Adrenal gland (tissue), 12 donors: ENCODE results near the gene SLC41A1. TPM values are rescaled to one million over a fixed set of nuclear protein-coding genes. Genes with fewer than 3 reads are reported as not detected.

Experiments
- DNase-seq, 7 donors: peaks; one replicate each; pipeline ENCODE4 v3.0.0-alpha.2; 2019 to 2020
- H3K27ac ChIP-seq, 5 donors: fragments of 200-600 bp; sonication (generic) in 4 of 5; 1 replicate in 3 of 5; 2 replicates in 2 of 5; pipeline versions ENCODE4 v1.5.1 to v1.8.0; 2016 to 2020; ENCODE audit warnings: mild to moderate bottlenecking in 1 of 5
- H3K27me3 ChIP-seq: fragments of 200-600 bp; 2 replicates; pipeline ENCODE4 v1.8.0; 2021
- H3K36me3 ChIP-seq, 2 donors: fragments of 200-600 bp; replicated peaks in 1 of 2; 1 replicate in 1 of 2; 2 replicates in 1 of 2; pipeline versions ENCODE4 v1.5.1 to v1.8.0; 2018 to 2022
- H3K4me1 ChIP-seq, 2 donors: fragments of 200-600 bp; replicated peaks in 1 of 2; 1 replicate in 1 of 2; 2 replicates in 1 of 2; pipeline versions ENCODE4 v1.5.1 to v1.8.0; 2018 to 2021
- H3K4me3 ChIP-seq, 4 donors: fragments of 200-600 bp; sonication (generic) in 3 of 4; one replicate each; pipeline ENCODE4 v1.5.1; 2016 to 2018
- H3K9me3 ChIP-seq, 3 donors: fragments of 200-600 bp; sonication (generic) in 1 of 3; replicated peaks in 1 of 3; 1 replicate in 2 of 3; 2 replicates in 1 of 3; pipeline versions ENCODE4 v1.5.1 to v1.8.0; 2016 to 2021
- POLR2A ChIP-seq, 2 donors: fragments of 450-650 bp; IDR thresholded peaks; one replicate each; pipeline ENCODE4 v1.6.1; 2017; ENCODE audit warnings: antibody characterized with exemption in 2 of 2, mild to moderate bottlenecking in 2 of 2, moderate library complexity in 1 of 2
- WGBS, 4 donors: extraction: QIAGEN DNeasy Blood & Tissue Kit in 2 of 4; methylation state at CpG; one replicate each; pipeline versions ENCODE4 v1.1.5 to v1.1.7; 2013 to 2017; 5-methylcytosine and 5-hydroxymethylcytosine counted together
- intact Hi-C, 2 donors: fragments of 100-400 bp; cut with DNase I; formaldehyde crosslinking; loops; one replicate each; pipeline versions ENCODE4 v1.14.1 to v1.15.0; 2022 to 2023
- polyA plus RNA-seq, 3 donors: library from polyadenylated mRNA; stranded (reverse); fragments of 200-250 nt in 2 of 3; fragments of 350-450 nt in 1 of 3; fragmentation: Illumina TruSeq in 1 of 3; extraction: RNeasy Lipid Tissue Mini Kit (QIAGEN cat#74804) in 1 of 3; gene quantifications; one replicate each; pipeline ENCODE4 v1.2.3, GENCODE V29; 2013 to 2014
- total RNA-seq, 9 donors: library from RNA; depleted of rRNA in 4 of 9; stranded (reverse); fragments of >200 nt in 4 of 9; fragments of 120-200 nt in 1 of 9; fragmentation: NEBNext Ultra II Directional in 1 of 9; extraction: Animal tissue kit (Norgen Biotek cat#: 25700) in 1 of 9; gene quantifications; one replicate each; pipeline versions ENCODE4 v1.1.0 to v1.2.4, GENCODE V29; 2013 to 2023
- TF ChIP-seq, protein P1 (sequence below), 6 experiments: fragments of 450-650 bp in 4 of 6; fragments of 200-600 bp in 2 of 6; sonication (generic) in 1 of 6; IDR thresholded peaks; 1 replicate in 5 of 6; 2 replicates in 1 of 6; pipeline versions ENCODE4 v1.5.1 to v1.8.0; 2016 to 2021; ENCODE audit warnings: antibody characterized with exemption in 6 of 6, mild to moderate bottlenecking in 2 of 6, moderate library complexity in 1 of 6
- donor health status: healthy with polysubstance abuse.
- donor health status: Bipolar disorder and iron deficiency.
- donor health status: DM: yes; HTN: yes; CAD: no.
- donor health status: DM: no; HTN: no; CAD: no.
- donor health status: DM: no; HTN: no; CAD: no.
- donor health status: DM: yes; HTN: yes; CAD: no.

Gene SLC41A1
- total and polyA plus RNA-seq, 12 donors: 8.9 to 143 (median 34.0) TPM

DNA sequence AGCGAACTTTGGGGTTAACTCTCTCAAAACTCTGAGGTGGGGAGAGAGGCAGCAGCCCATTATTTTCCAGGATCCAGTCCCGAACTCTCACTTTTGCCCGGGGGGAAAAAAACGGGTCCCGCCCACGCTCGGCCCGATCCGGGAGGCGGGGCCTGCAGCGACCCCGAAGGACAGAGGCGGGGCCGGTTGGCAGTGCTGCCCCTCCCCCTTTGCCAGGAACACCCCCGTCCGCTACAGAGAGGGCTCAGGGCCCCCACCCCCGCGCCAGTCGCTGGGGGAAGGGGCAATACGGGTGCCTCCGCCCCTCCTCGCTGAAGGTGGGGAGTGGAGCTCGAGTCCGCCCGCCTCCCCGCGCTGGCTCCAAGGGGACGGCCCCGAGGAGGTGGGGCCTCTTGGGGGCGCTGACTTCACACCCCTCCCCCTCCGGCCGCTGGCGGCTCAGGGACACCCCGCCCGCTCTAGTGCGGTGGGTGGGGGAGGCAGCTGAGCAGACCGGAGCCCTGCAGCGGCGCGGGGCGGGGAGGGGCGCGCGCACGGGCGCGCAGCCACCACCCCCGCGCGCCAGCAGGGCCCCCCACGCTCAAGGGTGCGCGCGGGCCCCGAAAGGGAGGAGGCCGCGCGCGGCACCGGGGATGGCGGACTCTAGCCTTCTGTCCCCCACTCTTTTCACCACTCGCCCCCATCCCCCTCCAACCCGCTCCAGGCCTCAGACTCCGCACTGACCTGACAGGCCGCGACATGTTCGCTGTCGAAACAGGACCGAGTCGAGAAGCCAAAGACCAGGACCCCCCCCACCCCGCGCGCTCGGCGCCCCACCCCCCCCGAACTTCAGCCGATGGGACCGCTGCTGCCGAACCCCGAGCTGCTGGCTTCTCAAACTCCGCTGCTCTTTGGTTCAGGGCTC, 63.5 kb downstream of the SLC41A1 start:
- Histone ChIP-seq H3K4me3 (peak overlapping the region; percentile 6 to 95 (median 35)), H3K4me1 (peaks cover 17 to 27% of the 10 kb centered on the region in 2 donors), H3K36me3 (no peaks in the 10 kb centered on the region), H3K9me3 (no peaks in the 10 kb centered on the region), H3K27ac (peak overlapping the region; percentile 48 to 100 (median 95)), H3K27me3 (no peaks in the 10 kb centered on the region)
- WGBS, 4 donors: 0 to 1% (median 0%) methylated on average over 1 to 81 of the region's 81 CpGs
- TF ChIP-seq, protein P1, sequence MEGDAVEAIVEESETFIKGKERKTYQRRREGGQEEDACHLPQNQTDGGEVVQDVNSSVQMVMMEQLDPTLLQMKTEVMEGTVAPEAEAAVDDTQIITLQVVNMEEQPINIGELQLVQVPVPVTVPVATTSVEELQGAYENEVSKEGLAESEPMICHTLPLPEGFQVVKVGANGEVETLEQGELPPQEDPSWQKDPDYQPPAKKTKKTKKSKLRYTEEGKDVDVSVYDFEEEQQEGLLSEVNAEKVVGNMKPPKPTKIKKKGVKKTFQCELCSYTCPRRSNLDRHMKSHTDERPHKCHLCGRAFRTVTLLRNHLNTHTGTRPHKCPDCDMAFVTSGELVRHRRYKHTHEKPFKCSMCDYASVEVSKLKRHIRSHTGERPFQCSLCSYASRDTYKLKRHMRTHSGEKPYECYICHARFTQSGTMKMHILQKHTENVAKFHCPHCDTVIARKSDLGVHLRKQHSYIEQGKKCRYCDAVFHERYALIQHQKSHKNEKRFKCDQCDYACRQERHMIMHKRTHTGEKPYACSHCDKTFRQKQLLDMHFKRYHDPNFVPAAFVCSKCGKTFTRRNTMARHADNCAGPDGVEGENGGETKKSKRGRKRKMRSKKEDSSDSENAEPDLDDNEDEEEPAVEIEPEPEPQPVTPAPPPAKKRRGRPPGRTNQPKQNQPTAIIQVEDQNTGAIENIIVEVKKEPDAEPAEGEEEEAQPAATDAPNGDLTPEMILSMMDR (IDR thresholded peaks at IDR 0.05): peak in 1 of 6 experiments; percentile 7
- peak; percentile 26 to 90 for TF ChIP-seq POLR2A (IDR thresholded peaks at IDR 0.05)
- DNase-seq: peak; percentile 95 to 96 (median 96)
- intact Hi-C loops: no loop called here

DNA sequence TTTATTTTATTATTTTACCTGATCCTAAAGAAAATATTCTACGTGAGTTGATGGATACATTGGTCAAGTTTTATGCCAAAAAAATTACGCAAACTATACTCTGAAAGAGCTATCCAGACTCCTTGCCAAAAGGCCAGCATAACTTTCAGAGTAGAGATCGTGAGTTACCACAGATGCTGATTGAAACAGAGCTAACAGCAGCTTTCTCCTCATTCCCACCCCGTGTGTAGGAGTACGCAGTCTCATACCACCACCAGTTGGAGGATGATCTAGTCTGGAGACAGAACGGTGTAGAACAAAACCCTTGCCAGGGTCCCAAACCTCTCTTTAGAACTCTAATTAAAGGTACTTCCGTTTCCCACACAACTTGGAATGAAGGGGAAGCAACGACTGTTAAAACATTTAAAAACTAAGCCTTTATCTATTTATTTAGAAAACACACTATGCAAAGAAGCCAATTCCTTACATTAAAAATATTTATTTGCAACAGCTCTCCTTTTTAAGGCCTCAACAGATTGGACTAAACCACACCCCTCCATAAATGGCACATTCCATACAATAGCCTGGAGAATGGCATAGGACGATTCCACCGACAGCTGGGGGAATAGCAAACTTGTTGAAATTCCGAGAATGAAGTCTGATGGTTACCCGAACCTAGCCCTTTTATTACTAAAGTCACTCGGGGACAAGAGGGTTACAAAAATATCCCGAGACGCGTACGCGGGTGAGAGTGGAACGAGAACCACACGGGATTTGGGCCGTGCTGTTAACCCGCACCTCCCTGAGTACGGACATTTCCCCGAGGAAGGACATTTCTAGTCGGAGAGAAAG, 64.4 kb downstream of the SLC41A1 start:
- DNase-seq: peak in 6 of 7 donors; percentile 34 to 87 (median 44)
- 1 to 2% (median 1%) methylated on average over 14 to 25 of the region's 25 CpGs for WGBS, 4 donors
- intact Hi-C loops: no loop called here

DNA sequence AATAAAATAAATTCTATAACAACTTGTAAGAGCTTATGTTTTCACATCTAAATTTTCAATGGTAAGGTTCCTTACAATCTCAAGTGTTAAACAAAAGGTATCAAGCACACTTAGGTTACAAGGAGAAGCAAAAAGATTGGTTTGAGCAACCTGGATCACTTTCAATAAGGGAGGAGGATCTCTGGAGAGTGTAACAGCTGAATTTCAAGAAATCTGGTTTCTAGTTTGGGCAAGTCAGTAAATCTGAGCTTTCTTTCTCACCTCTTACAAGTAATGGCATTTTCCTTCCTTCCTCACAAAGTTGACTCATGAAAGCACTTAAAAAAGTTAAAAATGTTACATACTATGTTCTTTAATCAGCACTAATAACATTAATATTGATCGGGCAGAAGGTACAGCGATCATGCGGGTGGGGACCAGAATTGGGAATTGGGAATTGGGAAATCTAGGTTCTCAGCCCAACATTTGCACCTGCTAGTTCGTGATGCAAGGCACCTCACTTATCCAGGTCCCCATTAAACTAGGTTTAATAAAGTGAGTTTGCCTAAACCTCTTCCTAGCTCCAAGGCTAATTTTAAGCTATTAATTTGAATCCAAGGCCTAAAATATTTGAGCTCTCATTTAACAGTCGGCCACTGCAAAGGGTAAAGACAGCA, 66.1 kb downstream of the SLC41A1 start:
- Histone ChIP-seq H3K4me3 (peak overlapping the region in 1 of 4 donors; percentile 95), H3K4me1 (peaks cover 23 to 46% of the 10 kb centered on the region in 2 donors), H3K9me3 (no peaks in the 10 kb centered on the region), H3K36me3 (no peaks in the 10 kb centered on the region), H3K27ac (peak overlapping the region in 1 of 5 donors; percentile 95), H3K27me3 (no peaks in the 10 kb centered on the region)
- intact Hi-C loops: no loop called here
- 61 to 71% (median 69%) methylated on average over 5 of the region's 5 CpGs for WGBS, 4 donors
- TF ChIP-seq, protein P1 (IDR thresholded peaks at IDR 0.05): no peak
- no peak for TF ChIP-seq POLR2A (IDR thresholded peaks at IDR 0.05)
- DNase-seq: no peak

More for the DNA sequence above, 64.4 kb downstream of the SLC41A1 start:
- Histone ChIP-seq H3K27ac (peak overlapping the region; percentile 48 to 100 (median 95)), H3K4me1 (peaks cover 17 to 29% of the 10 kb centered on the region in 2 donors), H3K4me3 (peak overlapping the region in 3 of 4 donors; percentile 6 to 95 (median 41)), H3K36me3 (no peaks in the 10 kb centered on the region), H3K9me3 (no peaks in the 10 kb centered on the region), H3K27me3 (no peaks in the 10 kb centered on the region)
- TF ChIP-seq POLR2A (IDR thresholded peaks at IDR 0.05): peak in 1 of 2 donors; percentile 51
- TF ChIP-seq, protein P1 (IDR thresholded peaks at IDR 0.05): no peak
